HCT116 (cell line): ENCODE results near the gene ANO3.

ENCODE experiments used
- CEBPB ChIP-seq: IDR thresholded peaks from 2 replicates; pipeline ENCODE4 v1.6.1; 2012; ENCODE audit warnings: low read depth
- EZH2 ChIP-seq: fragments of 200-600 bp; sonication (generic); IDR thresholded peaks from 2 replicates; pipeline ENCODE4 v1.6.1; 2017; ENCODE audit warnings: antibody characterized with exemption, mixed run types
- EZH2phosphoT487 ChIP-seq: fragments of 200-600 bp; IDR thresholded peaks from 2 replicates; pipeline ENCODE4 v1.6.1; 2018; ENCODE audit warnings: antibody characterized with exemption, borderline replicate concordance
- JUND ChIP-seq: IDR thresholded peaks from 2 replicates; pipeline ENCODE4 v1.6.1; 2012
- POLR2A ChIP-seq: IDR thresholded peaks from 2 replicates; pipeline ENCODE4 v1.7.0; 2011; ENCODE audit warnings: borderline replicate concordance; ENCODE audit not compliant: insufficient read depth, insufficient read length; ENCODE audit errors: extremely low read depth
- POLR2AphosphoS5 ChIP-seq: IDR thresholded peaks from 2 replicates; pipeline ENCODE4 v1.6.1; 2011; ENCODE audit warnings: mild to moderate bottlenecking, low read depth, low read length, moderate library complexity
- SIN3A ChIP-seq: IDR thresholded peaks from 2 replicates; pipeline ENCODE4 v1.6.1; 2012; ENCODE audit warnings: low read depth
- SP1 ChIP-seq: IDR thresholded peaks from 2 replicates; pipeline ENCODE4 v1.6.1; 2012; ENCODE audit warnings: low read depth
- YY1 ChIP-seq: IDR thresholded peaks from 2 replicates; pipeline ENCODE4 v1.6.1; 2011; ENCODE audit warnings: low read length, low read depth, moderate library complexity, mild to moderate bottlenecking; ENCODE audit not compliant: insufficient replicate concordance; ENCODE audit errors: extremely low read depth
- ZNF274 ChIP-seq: fragments of 200-500 bp; sonication (Bioruptor generic); IDR thresholded peaks from 2 replicates; pipeline ENCODE4 v1.6.1; 2014; ENCODE audit warnings: mild to moderate bottlenecking, low read depth, low read length, inconsistent platforms
- TF ChIP-seq, protein P1 (sequence below), 3 experiments: fragments of 200-600 bp in 1 of 3; sonication (generic) in 1 of 3; IDR thresholded peaks in 2 of 3; conservative IDR thresholded peaks in 1 of 3; 2 replicates each; pipeline ENCODE4 v1.5.1; 2012 to 2017; ENCODE audit warnings: low read depth in 2 of 3, low read length in 2 of 3, antibody characterized with exemption in 1 of 3, borderline replicate concordance in 1 of 3, control low read depth in 1 of 3, mild to moderate bottlenecking in 1 of 3, mixed read lengths in 1 of 3, mixed run types in 1 of 3, moderate library complexity in 1 of 3; ENCODE audit not compliant: insufficient read depth in 1 of 3
- TF ChIP-seq, protein P2 (sequence below): IDR thresholded peaks from 2 replicates; pipeline ENCODE4 v1.6.1; 2012; ENCODE audit warnings: low read depth
- TF ChIP-seq, protein P3 (sequence below): IDR thresholded peaks from 2 replicates; pipeline ENCODE4 v1.6.1; 2011; ENCODE audit warnings: mild to moderate bottlenecking, low read length, moderate library complexity; ENCODE audit not compliant: insufficient replicate concordance; ENCODE audit errors: extremely low read depth

DNA sequence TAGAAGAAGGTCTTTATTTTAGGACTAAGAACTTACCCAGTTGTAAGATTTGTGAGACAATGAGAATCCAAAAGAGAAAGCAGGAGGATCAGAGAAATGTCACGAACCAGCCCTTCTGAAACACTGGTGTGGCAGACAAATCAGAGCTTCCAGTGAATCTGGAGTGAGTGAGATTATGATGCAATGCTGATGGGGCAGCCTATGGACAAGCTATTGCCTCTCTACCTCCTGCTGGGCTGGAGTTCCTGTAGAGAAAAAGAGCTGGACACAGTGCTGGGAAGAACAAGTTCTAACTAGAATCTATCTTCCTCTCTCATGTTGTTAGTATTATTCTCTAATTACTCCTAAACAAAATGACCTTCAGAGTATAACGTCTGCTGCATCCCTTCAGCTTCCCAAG lies 12.0 kb upstream of the ANO3 start:
- TF ChIP-seq POLR2A (no peak), EZH2phosphoT487 (no peak), SP1 (no peak), POLR2AphosphoS5 (no peak), EZH2 (no peak), YY1 (no peak), CEBPB (no peak), ZNF274 (no peak), JUND (no peak), SIN3A (no peak)
- TF ChIP-seq, protein P1, sequence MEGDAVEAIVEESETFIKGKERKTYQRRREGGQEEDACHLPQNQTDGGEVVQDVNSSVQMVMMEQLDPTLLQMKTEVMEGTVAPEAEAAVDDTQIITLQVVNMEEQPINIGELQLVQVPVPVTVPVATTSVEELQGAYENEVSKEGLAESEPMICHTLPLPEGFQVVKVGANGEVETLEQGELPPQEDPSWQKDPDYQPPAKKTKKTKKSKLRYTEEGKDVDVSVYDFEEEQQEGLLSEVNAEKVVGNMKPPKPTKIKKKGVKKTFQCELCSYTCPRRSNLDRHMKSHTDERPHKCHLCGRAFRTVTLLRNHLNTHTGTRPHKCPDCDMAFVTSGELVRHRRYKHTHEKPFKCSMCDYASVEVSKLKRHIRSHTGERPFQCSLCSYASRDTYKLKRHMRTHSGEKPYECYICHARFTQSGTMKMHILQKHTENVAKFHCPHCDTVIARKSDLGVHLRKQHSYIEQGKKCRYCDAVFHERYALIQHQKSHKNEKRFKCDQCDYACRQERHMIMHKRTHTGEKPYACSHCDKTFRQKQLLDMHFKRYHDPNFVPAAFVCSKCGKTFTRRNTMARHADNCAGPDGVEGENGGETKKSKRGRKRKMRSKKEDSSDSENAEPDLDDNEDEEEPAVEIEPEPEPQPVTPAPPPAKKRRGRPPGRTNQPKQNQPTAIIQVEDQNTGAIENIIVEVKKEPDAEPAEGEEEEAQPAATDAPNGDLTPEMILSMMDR (IDR thresholded peaks at IDR 0.05 in 2 of 3, conservative IDR thresholded peaks at IDR 0.05 in 1 of 3; ENCODE audit: borderline replicate concordance in 1 of 3, insufficient read depth in 1 of 3, low read depth in 2 of 3, low read length in 2 of 3), result no peak
- TF ChIP-seq, protein P2, sequence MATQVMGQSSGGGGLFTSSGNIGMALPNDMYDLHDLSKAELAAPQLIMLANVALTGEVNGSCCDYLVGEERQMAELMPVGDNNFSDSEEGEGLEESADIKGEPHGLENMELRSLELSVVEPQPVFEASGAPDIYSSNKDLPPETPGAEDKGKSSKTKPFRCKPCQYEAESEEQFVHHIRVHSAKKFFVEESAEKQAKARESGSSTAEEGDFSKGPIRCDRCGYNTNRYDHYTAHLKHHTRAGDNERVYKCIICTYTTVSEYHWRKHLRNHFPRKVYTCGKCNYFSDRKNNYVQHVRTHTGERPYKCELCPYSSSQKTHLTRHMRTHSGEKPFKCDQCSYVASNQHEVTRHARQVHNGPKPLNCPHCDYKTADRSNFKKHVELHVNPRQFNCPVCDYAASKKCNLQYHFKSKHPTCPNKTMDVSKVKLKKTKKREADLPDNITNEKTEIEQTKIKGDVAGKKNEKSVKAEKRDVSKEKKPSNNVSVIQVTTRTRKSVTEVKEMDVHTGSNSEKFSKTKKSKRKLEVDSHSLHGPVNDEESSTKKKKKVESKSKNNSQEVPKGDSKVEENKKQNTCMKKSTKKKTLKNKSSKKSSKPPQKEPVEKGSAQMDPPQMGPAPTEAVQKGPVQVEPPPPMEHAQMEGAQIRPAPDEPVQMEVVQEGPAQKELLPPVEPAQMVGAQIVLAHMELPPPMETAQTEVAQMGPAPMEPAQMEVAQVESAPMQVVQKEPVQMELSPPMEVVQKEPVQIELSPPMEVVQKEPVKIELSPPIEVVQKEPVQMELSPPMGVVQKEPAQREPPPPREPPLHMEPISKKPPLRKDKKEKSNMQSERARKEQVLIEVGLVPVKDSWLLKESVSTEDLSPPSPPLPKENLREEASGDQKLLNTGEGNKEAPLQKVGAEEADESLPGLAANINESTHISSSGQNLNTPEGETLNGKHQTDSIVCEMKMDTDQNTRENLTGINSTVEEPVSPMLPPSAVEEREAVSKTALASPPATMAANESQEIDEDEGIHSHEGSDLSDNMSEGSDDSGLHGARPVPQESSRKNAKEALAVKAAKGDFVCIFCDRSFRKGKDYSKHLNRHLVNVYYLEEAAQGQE, result no peak
- TF ChIP-seq, protein P3, sequence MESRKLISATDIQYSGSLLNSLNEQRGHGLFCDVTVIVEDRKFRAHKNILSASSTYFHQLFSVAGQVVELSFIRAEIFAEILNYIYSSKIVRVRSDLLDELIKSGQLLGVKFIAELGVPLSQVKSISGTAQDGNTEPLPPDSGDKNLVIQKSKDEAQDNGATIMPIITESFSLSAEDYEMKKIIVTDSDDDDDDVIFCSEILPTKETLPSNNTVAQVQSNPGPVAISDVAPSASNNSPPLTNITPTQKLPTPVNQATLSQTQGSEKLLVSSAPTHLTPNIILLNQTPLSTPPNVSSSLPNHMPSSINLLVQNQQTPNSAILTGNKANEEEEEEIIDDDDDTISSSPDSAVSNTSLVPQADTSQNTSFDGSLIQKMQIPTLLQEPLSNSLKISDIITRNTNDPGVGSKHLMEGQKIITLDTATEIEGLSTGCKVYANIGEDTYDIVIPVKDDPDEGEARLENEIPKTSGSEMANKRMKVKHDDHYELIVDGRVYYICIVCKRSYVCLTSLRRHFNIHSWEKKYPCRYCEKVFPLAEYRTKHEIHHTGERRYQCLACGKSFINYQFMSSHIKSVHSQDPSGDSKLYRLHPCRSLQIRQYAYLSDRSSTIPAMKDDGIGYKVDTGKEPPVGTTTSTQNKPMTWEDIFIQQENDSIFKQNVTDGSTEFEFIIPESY, result no peak
